Left ventricle myocardium inferior (tissue), 1 donor: ENCODE data around the gene LGALS1. TPM values are rescaled to one million over a fixed set of nuclear protein-coding genes. Genes with fewer than 3 reads are reported as not detected.

Experiments
- DNase-seq: peaks from one replicate; pipeline ENCODE4 v3.0.0-alpha.2; 2020
- H3K27ac ChIP-seq: fragments of 200-600 bp; replicated peaks from 2 replicates; pipeline ENCODE4 v1.8.0; 2021
- H3K27me3 ChIP-seq: fragments of 200-600 bp; 2 replicates; pipeline ENCODE4 v1.8.0; 2021; ENCODE audit warnings: low read depth
- H3K36me3 ChIP-seq: fragments of 200-600 bp; 2 replicates; pipeline ENCODE4 v1.8.0; 2021
- H3K4me1 ChIP-seq: fragments of 200-600 bp; 2 replicates; pipeline ENCODE4 v1.8.0; 2021
- H3K4me3 ChIP-seq: fragments of 200-600 bp; 2 replicates; pipeline ENCODE4 v1.8.0; 2021; ENCODE audit warnings: mild to moderate bottlenecking, moderate library complexity
- H3K9me3 ChIP-seq: fragments of 200-600 bp; replicated peaks from 2 replicates; pipeline ENCODE4 v1.8.0; 2021
- intact Hi-C: fragments of 100-400 bp; cut with micrococcal nuclease; formaldehyde crosslinking; loops from one replicate; pipeline ENCODE4 v1.11.0; 2022
- total RNA-seq: library from RNA; stranded (reverse); fragmentation: NEBNext Ultra II Directional; extraction: Animal tissue kit (Norgen Biotek cat#: 25700); gene quantifications from one replicate; pipeline ENCODE4 v1.2.1, GENCODE V29; 2021
- TF ChIP-seq, protein P1 (sequence below): fragments of 200-600 bp; IDR thresholded peaks from 2 replicates; pipeline ENCODE4 v1.8.0; 2021; ENCODE audit warnings: antibody characterized with exemption, mild to moderate bottlenecking, borderline replicate concordance
- donor health status: DM: no; HTN: yes; CAD: no; lungs with severe emphysema.

The LGALS1 gene
- total RNA-seq, 1 donor from 2014 or later, result 843 TPM

DNA sequence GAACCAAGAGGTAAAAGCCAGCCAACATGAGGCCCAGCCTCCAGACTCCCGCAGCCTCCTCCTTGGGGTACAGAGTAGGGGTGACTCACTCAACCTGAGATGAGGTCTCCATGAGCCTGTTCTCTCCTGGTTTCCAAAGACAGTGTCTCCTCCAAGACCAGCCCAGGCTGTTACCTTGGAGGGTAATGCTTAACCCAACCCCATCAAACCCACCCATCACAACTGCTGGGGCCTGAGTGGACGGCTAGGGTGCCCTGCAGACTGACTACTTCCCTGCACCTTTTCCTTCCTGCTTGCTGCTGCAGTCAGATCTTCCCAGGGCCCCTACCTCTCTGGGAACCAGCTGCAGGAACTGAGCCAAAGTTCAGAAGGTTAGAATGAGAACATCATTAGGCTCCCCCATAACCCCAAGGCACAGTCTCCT lies 5.6 kb downstream of the LGALS1 start:
- Histone ChIP-seq H3K27me3 (no peaks in the 10 kb centered on the region), H3K4me1 (peaks cover 53% of the 10 kb centered on the region), H3K36me3 (peaks cover 24% of the 10 kb centered on the region), H3K27ac (peak overlapping the region; percentile 48), H3K9me3 (no peaks in the 10 kb centered on the region), H3K4me3 (no peak overlapping the region)
- no peak for DNase-seq
- TF ChIP-seq, protein P1, sequence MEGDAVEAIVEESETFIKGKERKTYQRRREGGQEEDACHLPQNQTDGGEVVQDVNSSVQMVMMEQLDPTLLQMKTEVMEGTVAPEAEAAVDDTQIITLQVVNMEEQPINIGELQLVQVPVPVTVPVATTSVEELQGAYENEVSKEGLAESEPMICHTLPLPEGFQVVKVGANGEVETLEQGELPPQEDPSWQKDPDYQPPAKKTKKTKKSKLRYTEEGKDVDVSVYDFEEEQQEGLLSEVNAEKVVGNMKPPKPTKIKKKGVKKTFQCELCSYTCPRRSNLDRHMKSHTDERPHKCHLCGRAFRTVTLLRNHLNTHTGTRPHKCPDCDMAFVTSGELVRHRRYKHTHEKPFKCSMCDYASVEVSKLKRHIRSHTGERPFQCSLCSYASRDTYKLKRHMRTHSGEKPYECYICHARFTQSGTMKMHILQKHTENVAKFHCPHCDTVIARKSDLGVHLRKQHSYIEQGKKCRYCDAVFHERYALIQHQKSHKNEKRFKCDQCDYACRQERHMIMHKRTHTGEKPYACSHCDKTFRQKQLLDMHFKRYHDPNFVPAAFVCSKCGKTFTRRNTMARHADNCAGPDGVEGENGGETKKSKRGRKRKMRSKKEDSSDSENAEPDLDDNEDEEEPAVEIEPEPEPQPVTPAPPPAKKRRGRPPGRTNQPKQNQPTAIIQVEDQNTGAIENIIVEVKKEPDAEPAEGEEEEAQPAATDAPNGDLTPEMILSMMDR, result no peak
- intact Hi-C loops, result no loop called here

- Histone ChIP-seq H3K4me1 (peaks cover 52% of the 10 kb centered on the region), H3K9me3 (no peaks in the 10 kb centered on the region), H3K27ac (peak overlapping the region; percentile 48), H3K36me3 (peaks cover 24% of the 10 kb centered on the region), H3K27me3 (no peaks in the 10 kb centered on the region), H3K4me3 (no peak overlapping the region)
- TF ChIP-seq, protein P1, result peak; percentile 94
- intact Hi-C loops, result no loop called here
- DNase-seq, result peak; percentile 61
Observed at GRCh38 chr22:37681556-37682049, 6.2 kb downstream of the LGALS1 start.

GRCh38 chr22:37684803-37685615 lies 9.6 kb downstream of the LGALS1 start:
- no peaks in the 10 kb centered on the region for H3K27me3 ChIP-seq
- H3K9me3 ChIP-seq, result no peaks in the 10 kb centered on the region
- no peak for DNase-seq
- peaks cover 43% of the 10 kb centered on the region for H3K4me1 ChIP-seq
- intact Hi-C loops, result no loop called here
- H3K27ac ChIP-seq, result no peak overlapping the region
- H3K36me3 ChIP-seq, result peaks cover 21% of the 10 kb centered on the region
- TF ChIP-seq, protein P1, result no peak
- H3K4me3 ChIP-seq, result no peak overlapping the region

DNA sequence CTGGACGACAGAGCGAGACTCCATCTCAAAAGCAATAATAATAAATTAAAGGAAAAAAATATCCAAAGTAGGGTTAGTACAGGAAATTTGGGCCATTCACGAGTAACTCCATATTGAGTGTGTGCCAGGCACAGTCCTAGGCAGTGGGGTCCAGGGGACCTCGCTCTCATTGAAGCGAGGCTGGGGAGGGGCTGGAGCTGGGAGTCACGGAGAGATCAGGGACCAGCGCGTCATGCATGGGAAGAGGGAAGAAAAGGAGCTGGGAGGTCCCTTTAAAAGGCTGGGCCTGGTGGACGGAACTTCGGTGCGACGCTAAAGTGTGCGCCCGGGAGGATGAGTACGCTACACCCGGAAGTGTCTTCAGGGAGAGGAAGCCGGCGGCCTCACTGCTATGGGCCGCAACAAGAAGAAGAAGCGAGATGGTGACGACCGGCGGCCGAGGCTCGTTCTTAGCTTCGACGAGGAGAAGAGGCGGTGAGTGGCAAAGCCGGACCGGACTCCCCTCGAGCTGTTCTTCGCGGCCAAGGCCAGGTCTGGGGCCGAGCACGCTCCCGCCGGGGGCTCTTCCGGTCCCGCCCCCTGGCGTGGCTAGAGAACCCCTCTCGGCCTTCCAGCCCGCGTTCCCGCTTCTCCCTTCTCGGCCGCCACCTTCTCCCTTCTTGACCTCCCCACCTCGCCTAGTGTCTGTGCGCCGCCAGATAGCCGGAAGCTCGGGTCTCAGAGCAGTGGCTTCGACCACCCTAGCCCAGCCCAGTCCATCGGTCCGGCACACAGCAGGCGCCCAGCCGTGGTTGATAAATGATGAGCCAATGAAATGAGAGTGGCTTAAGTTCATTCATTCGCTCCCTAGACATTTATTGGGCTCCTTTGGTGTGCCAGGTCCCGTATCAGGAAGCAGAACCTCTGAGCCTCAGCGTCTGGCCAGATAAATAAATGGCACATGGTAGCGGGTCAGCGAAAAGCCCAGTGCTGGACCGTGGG lies 10.9 kb downstream of the LGALS1 start, which contains the start of gene NOL12:
Gene NOL12, plus strand, starts transcription at position 342 of the 981 bp plus-strand sequence. Its CDS starts 50 bp downstream, at position 392.
- Histone ChIP-seq H3K4me3 (peak within 1 kb of the TSS; percentile 75), H3K27ac (peak within 1 kb of the TSS; percentile 90), H3K36me3 (peaks cover 34% of the 10 kb centered on the region), H3K27me3 (no peaks in the 10 kb centered on the region), H3K4me1 (peaks cover 37% of the 10 kb centered on the region), H3K9me3 (no peaks in the 10 kb centered on the region)
- TF ChIP-seq, protein P1, result no peak
- intact Hi-C loops, result no loop called here
- DNase-seq, result peak; percentile 82

DNA sequence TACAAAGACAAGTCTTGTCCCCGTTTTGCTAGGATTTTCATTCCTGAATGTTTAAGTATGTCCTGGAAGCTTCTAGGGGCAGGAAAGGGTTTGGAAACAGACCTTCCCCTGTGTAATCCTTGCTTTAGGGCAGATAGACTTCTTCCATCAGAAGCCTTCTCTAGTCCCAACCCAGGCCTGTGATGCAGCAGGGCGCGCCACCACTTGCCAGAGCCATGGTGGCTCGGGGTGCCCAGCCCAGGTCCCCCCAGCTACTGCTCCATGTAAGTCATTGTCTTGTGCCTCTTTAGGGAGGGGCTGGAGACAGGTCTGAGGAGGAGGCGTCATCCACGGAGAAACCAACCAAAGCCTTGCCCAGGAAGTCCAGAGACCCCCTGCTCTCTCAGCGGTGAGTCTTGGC lies 15.0 kb downstream of the LGALS1 start:
- no peak for DNase-seq
- H3K36me3 ChIP-seq, result peaks cover 67% of the 10 kb centered on the region
- H3K9me3 ChIP-seq, result no peaks in the 10 kb centered on the region
- no peaks in the 10 kb centered on the region for H3K27me3 ChIP-seq
- H3K27ac ChIP-seq, result no peak overlapping the region
- intact Hi-C loops, result no loop called here
- TF ChIP-seq, protein P1, result no peak
- H3K4me1 ChIP-seq, result peaks cover 31% of the 10 kb centered on the region
- H3K4me3 ChIP-seq, result no peak overlapping the region
